Neural cell (in vitro differentiated cells): ENCODE results near the gene YBX2. TPM values are rescaled to one million over a fixed set of nuclear protein-coding genes. Genes with fewer than 3 reads are reported as not detected.
"Not testable (repeated sequence)": the region's sequence is repeated elsewhere in the genome, so short reads cannot be mapped to it uniquely, and the experiment has no call there.

ENCODE experiments used
- H2AFZ ChIP-seq: fragments of 200-600, 300-800 bp; sonication (generic), shearing (Covaris generic); 2 replicates; pipeline ENCODE4 v1.6.0; 2014; ENCODE audit warnings: low read depth, mild to moderate bottlenecking, antibody characterized with exemption, low read length, moderate library complexity
- H3F3A ChIP-seq: fragments of 200-600 bp; shearing (Covaris generic); 2 replicates; pipeline ENCODE4 v1.6.1; 2016; ENCODE audit warnings: mild to moderate bottlenecking, moderate library complexity, mixed read lengths, antibody characterized with exemption, low read length; ENCODE audit not compliant: insufficient read depth, poor library complexity, severe bottlenecking
- H3K27ac ChIP-seq: fragments of 200-600, 300-800 bp; sonication (generic), shearing (Covaris generic); 2 replicates; pipeline ENCODE4 v1.5.1; 2014; ENCODE audit warnings: mild to moderate bottlenecking, low read length, moderate library complexity
- H3K27me3 ChIP-seq: fragments of 300-800, 200-600 bp; sonication (generic), shearing (Covaris generic); 2 replicates; pipeline ENCODE4 v1.6.0; 2014; ENCODE audit warnings: mild to moderate bottlenecking, low read depth, low read length, moderate library complexity; ENCODE audit not compliant: insufficient read depth
- H3K36me3 ChIP-seq: fragments of 300-800, 200-600 bp; sonication (generic), shearing (Covaris generic); 2 replicates; pipeline ENCODE4 v1.5.1; 2014; ENCODE audit warnings: mild to moderate bottlenecking, antibody characterized with exemption, low read length, moderate library complexity; ENCODE audit not compliant: insufficient read depth
- H3K4me2 ChIP-seq: fragments of 300-800, 200-600 bp; sonication (generic), shearing (Covaris generic); 2 replicates; pipeline ENCODE4 v1.6.0; 2014; ENCODE audit warnings: mild to moderate bottlenecking, low read length
- H3K4me3 ChIP-seq: fragments of 300-800, 200-600 bp; sonication (generic), shearing (Covaris generic); 2 replicates; pipeline ENCODE4 v1.5.1; 2014; ENCODE audit warnings: mild to moderate bottlenecking, low read length, moderate library complexity
- H3K79me2 ChIP-seq: fragments of 200-600 bp; shearing (Covaris generic); replicated peaks from 2 replicates; pipeline ENCODE4 v1.6.0; 2014; ENCODE audit warnings: mild to moderate bottlenecking, low read length, moderate library complexity; ENCODE audit not compliant: insufficient read depth
- H3K9ac ChIP-seq: fragments of 300-800, 200-600 bp; sonication (generic), shearing (Covaris generic); 2 replicates; pipeline ENCODE4 v1.6.1; 2016; ENCODE audit warnings: mild to moderate bottlenecking, low read length, mixed read lengths
- H3K9me2 ChIP-seq: fragments of 200-600 bp; shearing (Covaris generic); 2 replicates; pipeline ENCODE4 v1.6.1; 2016; ENCODE audit warnings: mild to moderate bottlenecking, low read length, mixed read lengths; ENCODE audit not compliant: insufficient read depth
- H3K9me3 ChIP-seq: fragments of 200-600, 300-800 bp; sonication (generic), shearing (Covaris generic); 2 replicates; pipeline ENCODE4 v1.6.1; 2016; ENCODE audit warnings: mild to moderate bottlenecking, mixed run types, low read length, moderate library complexity, mixed read lengths
- H4K20me1 ChIP-seq: fragments of 200-600 bp; shearing (Covaris generic); 2 replicates; pipeline ENCODE4 v1.6.1; 2016; ENCODE audit warnings: mild to moderate bottlenecking, mixed run types; ENCODE audit not compliant: insufficient read depth
- CTCF ChIP-seq: fragments of 450-650 bp; IDR thresholded peaks from 2 replicates; pipeline ENCODE4 v1.5.1; 2014; ENCODE audit warnings: antibody characterized with exemption, mild to moderate bottlenecking, moderate library complexity; ENCODE audit not compliant: poor library complexity, severe bottlenecking
- EP300 ChIP-seq: fragments of 450-650 bp; conservative IDR thresholded peaks from 2 replicates; pipeline ENCODE4 v1.6.1; 2014; ENCODE audit warnings: antibody characterized with exemption, mild to moderate bottlenecking, moderate library complexity; ENCODE audit not compliant: poor library complexity, severe bottlenecking
- EZH2 ChIP-seq: fragments of 200-600, 300-800 bp; shearing (Covaris generic), sonication (generic); IDR thresholded peaks from 2 replicates; pipeline ENCODE4 v1.6.1; 2014; ENCODE audit warnings: antibody characterized with exemption, low read length, borderline replicate concordance, mild to moderate bottlenecking; ENCODE audit not compliant: insufficient read depth, poor library complexity, severe bottlenecking
- MXI1 ChIP-seq: fragments of 450-650 bp; conservative IDR thresholded peaks from 2 replicates; pipeline ENCODE4 v1.6.1; 2014; ENCODE audit warnings: antibody characterized with exemption, mild to moderate bottlenecking; ENCODE audit not compliant: poor library complexity, severe bottlenecking
- POLR2AphosphoS5 ChIP-seq: IDR thresholded peaks from 2 replicates; pipeline ENCODE4 v1.6.1; 2012
- RAD21 ChIP-seq: fragments of 450-650 bp; conservative IDR thresholded peaks from 2 replicates; pipeline ENCODE4 v1.6.1; 2014; ENCODE audit warnings: antibody characterized with exemption, mild to moderate bottlenecking, moderate library complexity
- REST ChIP-seq: IDR thresholded peaks from 2 replicates; pipeline ENCODE4 v1.6.1; 2012; ENCODE audit warnings: borderline replicate concordance
- SMC3 ChIP-seq: fragments of 450-650 bp; conservative IDR thresholded peaks from 2 replicates; pipeline ENCODE4 v1.6.1; 2014; ENCODE audit warnings: antibody characterized with exemption, mild to moderate bottlenecking, moderate library complexity; ENCODE audit not compliant: poor library complexity
- TAF1 ChIP-seq: IDR thresholded peaks from 2 replicates; pipeline ENCODE4 v1.6.1; 2012; ENCODE audit warnings: low read depth
- polyA plus RNA-seq: library from polyadenylated mRNA; depleted of rRNA; stranded (reverse); fragments of >200 nt; gene quantifications from 2 replicates; pipeline ENCODE4 v1.2.3, GENCODE V29; 2014

The YBX2 gene
- polyA plus RNA-seq, 1 donor from 2014 or later: 2.1 TPM

- Histone ChIP-seq H3K79me2 (no peaks in the 10 kb centered on the region), H3K27ac (no peak overlapping the region), H3K36me3 (no peaks in the 10 kb centered on the region), H3F3A (no peaks in the 10 kb centered on the region), H2AFZ (no peak overlapping the region), H3K9me3 (no peaks in the 10 kb centered on the region), H4K20me1 (no peaks in the 10 kb centered on the region), H3K4me2 (no peak overlapping the region), H3K27me3 (no peaks in the 10 kb centered on the region), H3K9me2 (no peaks in the 10 kb centered on the region), H3K9ac (no peak overlapping the region), H3K4me3 (no peak overlapping the region)
- TF ChIP-seq SMC3: no peak
- TF ChIP-seq POLR2AphosphoS5: no peak
- no peak for TF ChIP-seq MXI1
- TF ChIP-seq TAF1: no peak
- TF ChIP-seq EZH2: no peak
- no peak for TF ChIP-seq REST
- TF ChIP-seq CTCF: no peak
- TF ChIP-seq EP300: no peak
- no peak for TF ChIP-seq RAD21
Observed at GRCh38 chr17:7341842-7342241, 47.4 kb upstream of the YBX2 start.

GRCh38 chr17:7340179-7340578, 45.7 kb upstream of the YBX2 start:
- Histone ChIP-seq H3K27me3 (no peaks in the 10 kb centered on the region), H3K36me3 (no peaks in the 10 kb centered on the region), H3K4me3 (no peak overlapping the region), H3K27ac (no peak overlapping the region), H3K9me3 (no peaks in the 10 kb centered on the region), H3F3A (no peaks in the 10 kb centered on the region), H3K79me2 (no peaks in the 10 kb centered on the region), H3K9ac (no peak overlapping the region), H3K4me2 (no peak overlapping the region), H2AFZ (no peak overlapping the region), H3K9me2 (no peaks in the 10 kb centered on the region), H4K20me1 (no peaks in the 10 kb centered on the region)
- no peak for TF ChIP-seq CTCF
- TF ChIP-seq TAF1: no peak
- TF ChIP-seq RAD21: no peak
- TF ChIP-seq REST: no peak
- no peak for TF ChIP-seq SMC3
- no peak for TF ChIP-seq EP300
- no peak for TF ChIP-seq POLR2AphosphoS5
- no peak for TF ChIP-seq EZH2
- TF ChIP-seq MXI1: no peak

- not testable (repeated sequence) for H3K27ac ChIP-seq, H3K4me2 ChIP-seq, H3K4me3 ChIP-seq, H3K9me3 ChIP-seq, H3K36me3 ChIP-seq, H4K20me1 ChIP-seq, H3K9ac ChIP-seq, H3K27me3 ChIP-seq, H3F3A ChIP-seq, H2AFZ ChIP-seq, H3K9me2 ChIP-seq, H3K79me2 ChIP-seq
Observed at GRCh38 chr17:7337600-7337999, 43.2 kb upstream of the YBX2 start.
